8988T (cell line): Measurements from ENCODE around the gene MBTPS1.

ENCODE experiments used
- DNase-seq: peaks from one replicate; pipeline ENCODE4 v3.0.0; 2011

The MBTPS1 gene

DNA sequence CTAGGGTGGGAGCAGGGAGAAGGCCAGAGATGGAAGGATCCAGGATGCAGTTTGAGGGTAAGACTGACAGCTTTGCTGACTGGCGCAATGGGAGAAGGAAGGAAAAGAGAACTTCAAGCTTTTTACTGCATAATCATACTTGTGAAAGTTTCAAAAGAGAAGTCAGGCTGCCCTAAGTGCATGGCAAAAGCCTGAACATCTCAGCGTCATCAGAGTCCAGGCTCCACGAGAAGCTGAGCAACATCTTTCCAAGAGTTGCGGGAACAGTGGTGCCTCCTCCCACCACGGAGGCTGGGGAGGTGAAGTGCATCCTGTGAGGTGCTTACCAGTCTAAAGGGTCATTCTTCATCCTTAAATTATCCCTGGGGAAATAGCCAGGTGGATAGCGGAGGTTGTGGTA is 47.2 kb downstream of the MBTPS1 start:
- DNase-seq: no peak

DNA sequence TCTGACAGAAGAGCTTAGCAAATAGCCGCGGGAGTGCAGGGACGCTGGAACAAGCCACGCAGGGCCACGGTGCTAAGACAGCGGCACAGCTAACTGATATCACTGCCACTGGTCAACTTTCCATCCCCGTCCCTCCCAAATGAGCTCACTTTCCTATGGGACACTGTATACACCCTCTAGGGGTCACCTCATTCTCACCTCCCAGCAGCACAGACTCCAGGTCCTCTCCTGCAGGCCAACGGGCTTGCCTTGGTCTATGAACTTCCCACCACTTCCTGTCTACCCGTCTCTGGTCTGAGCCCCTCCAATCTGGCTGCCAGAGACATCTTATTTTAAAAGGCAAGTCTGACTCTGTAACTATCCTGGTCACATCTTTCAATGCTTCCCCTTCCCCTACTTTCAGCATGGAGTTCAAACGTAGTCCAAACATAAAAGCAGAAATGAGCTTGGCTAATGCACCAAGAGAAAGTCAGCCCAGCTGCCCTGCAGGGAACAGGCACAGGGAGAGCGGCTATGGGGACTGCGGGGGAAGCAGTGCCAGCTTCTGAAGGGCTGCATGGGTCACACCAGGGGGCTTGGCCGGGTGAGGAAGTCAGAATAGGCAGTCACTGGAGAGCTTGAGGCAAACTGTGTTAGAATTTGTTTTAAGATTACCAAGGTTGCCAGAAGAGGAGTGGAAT is 47.8 kb downstream of the MBTPS1 start:
- DNase-seq: no peak

DNA sequence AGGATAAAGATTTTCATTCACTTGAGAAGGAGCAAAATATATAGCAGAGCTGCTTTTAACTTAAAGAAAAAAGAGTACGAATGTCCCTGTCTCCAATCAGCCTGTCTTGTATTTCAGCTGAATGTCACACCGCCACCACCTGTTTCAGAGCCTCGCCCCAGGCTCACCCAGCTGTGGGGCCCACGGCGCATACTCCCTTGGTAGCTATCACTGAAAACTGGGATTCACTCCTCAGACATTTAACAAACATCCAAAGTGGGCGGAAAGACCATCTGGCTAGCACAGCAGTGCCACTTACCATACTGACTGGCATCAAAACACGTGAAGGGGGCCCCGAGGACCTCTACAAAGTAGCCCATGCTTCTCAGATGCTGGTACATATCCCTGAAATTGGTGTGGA is 48.7 kb downstream of the MBTPS1 start:
- no peak for DNase-seq

DNA sequence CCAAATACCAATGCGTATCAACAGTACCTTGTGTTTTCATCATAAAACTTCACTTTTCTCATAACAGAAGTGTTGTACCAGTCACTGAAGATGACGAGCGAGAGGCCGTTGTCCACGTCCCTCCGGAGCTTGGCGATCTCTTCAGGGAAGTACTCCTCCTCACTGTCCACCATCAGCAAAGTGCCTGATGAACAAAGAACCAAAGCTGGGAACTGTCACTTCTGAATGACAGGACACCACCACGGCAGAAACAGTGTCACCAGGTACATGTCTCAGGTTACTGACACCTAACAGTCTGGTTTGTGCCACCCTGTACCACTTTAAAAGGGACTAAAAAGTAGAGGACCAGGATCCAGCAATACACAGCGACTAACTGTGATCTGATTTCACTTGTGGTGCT is 49.1 kb downstream of the MBTPS1 start:
- DNase-seq: no peak

DNA sequence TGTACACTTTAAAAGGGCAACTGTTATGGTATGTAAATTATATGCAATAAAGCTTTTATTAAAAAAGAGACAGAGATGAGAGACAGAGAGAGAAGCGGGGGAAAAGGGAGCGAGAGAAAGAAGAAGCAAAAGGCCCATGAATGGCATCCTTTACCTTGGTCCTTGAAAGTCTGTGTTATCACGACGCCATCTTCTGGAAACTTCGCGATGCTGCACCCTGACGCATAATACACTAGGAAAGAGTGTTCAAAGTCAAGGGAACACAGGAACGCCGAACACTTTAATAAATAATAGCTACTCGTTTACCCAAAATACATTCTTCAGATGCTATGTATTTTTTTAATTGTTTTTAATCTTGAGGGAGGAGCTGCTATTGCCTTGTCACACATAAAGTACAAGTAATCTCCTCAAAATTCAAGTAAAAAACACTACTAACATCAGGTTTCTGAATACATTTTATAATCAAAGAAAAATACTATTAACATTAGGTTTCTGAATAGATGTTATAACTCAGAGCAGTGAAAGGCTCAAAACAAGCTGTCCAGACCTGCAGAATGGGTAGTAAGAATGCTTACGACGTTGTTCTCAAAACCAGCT is 51.1 kb downstream of the MBTPS1 start:
- DNase-seq: no peak

DNA sequence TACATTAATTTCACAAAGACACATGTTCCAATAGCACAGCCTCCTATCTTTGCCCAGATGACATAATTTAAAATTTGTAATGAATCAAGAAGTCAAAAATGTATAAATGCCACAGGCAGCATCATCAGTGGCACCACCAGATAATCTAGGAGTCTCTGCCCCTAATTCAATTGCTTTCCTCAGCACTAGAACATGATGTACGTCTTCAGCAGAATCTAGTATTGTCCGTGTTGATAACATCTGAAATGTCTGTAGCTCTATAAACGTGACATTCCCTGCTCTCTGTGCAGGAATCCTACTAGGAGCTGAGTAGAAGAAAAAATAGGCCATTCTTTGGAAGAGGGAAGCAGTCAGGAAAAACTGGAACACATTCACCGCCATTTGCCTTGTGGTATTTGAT is 52.8 kb downstream of the MBTPS1 start:
- no peak for DNase-seq

- DNase-seq: peak; percentile 91
These were observed 53.8 kb downstream of the MBTPS1 start for GRCh38 chr16:84062734-84063640.

DNA sequence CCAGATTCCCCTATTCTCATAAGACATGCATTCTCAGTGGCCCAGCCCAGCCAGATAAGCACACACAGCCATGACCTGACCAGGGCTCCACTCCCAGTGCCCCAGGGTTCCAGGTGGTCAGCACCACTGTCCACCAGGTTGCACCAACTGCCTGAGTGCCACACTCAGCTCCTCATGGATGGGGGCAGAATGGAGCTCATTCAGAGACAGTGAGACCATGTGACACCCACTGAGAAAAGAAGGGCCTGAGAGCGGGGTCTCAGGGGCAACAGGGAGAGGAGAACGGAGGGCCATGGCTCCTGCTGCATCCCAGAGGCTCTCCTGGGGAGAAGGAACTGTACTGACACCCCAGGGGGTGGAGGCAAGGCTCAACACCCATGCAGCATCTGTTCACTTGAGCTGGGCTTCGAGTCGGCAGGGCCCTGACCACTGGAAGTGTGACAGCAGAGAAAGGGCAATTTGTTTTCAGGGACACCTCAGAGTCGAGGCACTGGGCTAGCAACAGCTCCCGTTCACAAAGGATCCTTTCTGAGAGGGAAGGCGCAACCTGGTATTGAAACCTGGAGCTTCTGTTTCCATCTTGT is 55.4 kb downstream of the MBTPS1 start:
- DNase-seq: no peak

GRCh38 chr16:84059946-84060901 is 56.5 kb downstream of the MBTPS1 start:
- DNase-seq: no peak

DNA sequence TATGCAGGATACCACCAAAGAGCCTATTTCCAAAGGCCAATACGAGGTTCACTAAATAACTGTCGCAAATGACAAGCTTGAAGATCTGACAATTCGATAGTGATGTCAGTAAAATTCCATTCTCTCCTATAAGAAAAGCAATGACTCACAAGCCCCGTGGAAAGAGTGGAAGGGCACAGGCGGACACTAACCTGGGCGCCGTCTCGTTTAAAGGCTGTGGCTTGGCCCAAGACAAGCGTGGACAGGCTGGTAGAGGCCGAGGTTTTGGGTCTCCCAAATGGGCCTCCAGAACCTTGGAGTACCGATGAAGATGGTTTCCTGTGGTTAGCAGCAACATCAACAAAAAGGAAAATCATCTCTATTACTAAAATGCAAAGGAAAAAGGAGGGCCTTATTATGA is 57.6 kb downstream of the MBTPS1 start:
- no peak for DNase-seq

DNA sequence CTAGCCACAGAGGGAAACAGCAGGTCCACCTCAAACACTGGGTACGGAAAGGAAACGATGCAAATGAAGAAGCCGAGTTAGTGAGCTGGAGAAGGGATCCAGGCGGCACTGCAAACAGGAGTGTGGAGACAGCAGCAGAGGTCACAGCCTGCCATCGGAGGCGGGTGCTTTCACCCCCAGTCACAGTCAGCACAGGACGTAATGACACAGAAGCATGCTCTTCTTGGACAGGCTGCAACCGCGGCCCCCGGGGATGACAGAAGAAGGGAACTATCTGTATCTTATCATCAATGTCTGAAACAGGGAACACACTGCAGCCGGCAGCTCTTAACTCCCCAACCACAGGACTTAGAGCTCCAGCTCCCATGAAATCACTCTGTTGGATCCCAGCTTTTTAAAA is 58.1 kb downstream of the MBTPS1 start:
- DNase-seq: no peak

DNA sequence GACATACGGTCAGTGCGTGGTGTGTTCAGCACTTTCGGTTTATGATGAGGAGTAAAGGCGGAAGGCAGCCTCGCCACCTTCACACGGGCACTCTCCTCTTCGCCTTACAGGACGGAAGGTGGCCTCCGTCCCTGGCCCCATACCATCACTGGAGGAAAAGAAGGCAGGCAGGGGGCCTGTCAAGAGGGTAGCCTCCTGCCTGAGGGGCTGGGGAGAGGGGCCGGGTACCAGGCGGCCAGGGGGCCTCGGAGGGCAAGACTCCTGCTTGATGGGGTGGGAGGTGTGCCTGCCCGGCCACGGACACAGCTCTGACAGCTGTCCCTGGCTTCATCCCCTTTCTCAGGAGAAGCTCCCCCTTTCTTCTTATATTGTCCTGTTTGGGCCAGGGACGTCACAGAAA is 58.5 kb downstream of the MBTPS1 start:
- no peak for DNase-seq

GRCh38 chr16:84056933-84057332 is 59.8 kb downstream of the MBTPS1 start:
- DNase-seq: no peak

DNA sequence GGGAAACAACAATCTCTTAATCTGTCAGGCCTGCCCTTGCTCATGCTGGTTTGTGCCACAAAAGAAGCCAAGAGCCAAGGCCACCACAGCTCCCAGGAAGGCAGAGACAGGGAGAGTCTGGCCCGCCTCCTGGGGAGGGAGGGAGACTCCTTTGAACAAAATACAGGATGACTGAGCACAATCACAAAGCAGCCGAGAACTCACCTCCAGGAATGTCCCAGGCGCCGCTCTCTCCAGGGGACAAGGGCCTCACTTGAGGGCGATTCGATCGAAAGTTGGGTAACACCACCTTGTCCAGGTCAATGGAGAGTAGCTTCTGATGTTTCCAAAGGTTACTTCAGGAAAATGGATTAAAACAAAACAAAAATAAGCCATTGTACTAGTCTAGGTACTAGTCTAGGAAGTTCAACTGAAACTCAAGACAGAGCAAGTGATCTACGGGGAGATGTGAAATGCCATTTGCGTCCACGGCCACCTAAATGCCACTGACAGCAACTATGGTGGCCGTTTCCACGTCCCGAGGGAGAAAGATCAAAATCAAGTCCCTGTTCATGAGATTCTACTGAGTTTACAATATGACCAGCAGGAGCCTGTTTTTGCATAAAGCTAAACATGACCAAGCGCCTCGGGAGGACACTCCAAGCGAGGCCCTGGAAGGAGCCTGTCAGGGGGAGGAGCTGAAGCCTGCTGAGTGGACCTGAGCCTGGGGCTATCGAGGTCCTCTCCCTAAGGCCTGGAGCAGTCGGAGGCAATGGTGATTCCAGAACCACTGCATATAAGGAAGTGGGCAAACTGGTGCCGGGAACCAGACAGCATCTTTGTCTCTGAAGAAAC is 60.7 kb downstream of the MBTPS1 start:
- no peak for DNase-seq

GRCh38 chr16:84055366-84055765 is 61.4 kb downstream of the MBTPS1 start:
- DNase-seq: no peak

DNA sequence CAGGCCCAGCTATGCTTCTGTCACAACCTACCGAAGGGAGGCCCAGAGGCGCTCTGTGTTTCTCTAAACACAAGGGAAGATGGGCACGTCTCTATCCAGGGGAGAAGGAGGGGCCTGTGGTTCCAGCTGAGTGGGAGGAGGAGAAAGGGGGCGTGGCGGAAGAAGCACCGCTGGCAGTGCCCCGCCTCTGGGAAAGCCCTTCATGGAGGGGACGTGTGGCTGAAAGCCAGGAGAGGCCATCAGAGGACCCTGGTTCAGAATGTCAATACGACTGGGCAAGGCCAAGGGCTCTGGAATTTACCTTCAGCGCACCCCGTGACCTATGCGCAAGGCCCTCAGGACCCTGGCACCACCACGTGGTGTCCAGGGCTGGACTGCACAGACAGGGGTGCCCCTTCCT is 61.8 kb downstream of the MBTPS1 start:
- no peak for DNase-seq

DNA sequence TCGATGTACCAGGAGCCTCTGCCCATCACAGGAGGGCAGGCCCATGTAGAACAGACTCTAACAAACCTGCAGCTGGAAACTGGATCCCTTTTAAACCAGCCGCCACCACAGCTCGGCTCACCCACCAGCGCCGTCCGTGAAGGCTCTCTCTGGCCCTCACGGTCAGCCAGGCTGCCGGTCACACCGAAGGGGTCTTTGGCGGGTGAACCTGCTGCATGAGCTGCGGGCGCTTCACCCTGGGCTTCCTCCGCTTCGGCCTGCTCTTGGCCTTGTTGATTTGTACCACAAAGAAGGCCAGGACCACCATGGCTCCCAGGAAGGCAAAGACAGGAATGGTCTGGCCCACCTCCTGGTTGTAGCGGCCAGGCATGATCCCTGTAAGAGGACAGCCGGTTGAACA is 62.5 kb downstream of the MBTPS1 start:
- no peak for DNase-seq

GRCh38 chr16:84053237-84053636 is 63.5 kb downstream of the MBTPS1 start:
- no peak for DNase-seq

GRCh38 chr16:84052071-84052622 is 64.6 kb downstream of the MBTPS1 start:
- DNase-seq: no peak

DNA sequence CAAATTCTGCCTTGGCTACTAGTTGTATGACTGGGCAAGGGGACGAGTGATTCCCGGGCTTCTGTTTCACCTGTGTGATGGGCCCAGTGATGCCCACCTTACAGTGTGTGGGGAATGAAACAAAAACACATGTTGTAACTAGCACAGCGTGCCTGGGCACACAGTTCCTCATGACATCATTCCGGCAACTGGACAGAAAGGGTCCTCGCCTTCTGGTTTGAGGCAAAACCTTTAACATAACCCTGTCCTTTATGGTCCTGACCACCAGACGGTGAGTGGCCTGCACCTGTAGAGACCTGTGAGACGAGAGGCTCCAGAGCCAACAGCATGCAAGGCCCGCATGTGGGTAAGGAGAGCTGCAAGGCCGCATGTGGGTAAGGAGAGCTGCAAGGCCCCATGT is 66.4 kb downstream of the MBTPS1 start:
- no peak for DNase-seq

DNA sequence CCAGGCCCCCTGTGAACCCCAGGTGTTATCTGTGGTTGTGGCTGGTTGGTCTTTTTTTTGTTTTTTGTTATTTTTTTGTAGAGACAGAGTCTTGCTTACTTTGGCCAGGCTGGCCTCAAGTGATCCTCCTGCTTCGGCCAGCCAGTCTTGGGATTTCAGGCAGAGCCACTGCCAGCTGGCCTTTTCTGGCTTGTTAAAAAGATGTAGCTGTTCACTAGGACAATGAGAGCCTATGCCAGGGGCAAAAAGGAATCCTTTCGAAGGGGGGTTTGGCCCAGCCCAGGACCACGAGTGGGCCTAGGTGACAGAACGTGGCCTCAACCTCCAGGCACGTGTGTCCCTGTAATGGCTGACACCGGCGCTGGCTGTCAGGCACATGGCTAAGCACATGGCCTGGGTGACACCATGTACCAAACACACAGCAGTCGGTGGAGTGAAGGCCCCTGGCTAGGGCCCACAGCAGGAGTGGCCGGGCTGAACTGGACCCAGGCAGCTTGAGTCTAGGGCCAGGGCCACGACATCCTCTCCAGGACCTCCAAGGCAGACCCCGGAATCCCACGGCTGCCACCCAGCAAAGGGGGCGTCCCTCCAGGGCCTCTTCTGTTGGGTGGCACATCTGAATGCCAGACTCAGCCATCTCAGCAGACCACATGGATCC is 67.2 kb downstream of the MBTPS1 start:
- no peak for DNase-seq
